ENCODE measurements around the gene AMBP.

DNA sequence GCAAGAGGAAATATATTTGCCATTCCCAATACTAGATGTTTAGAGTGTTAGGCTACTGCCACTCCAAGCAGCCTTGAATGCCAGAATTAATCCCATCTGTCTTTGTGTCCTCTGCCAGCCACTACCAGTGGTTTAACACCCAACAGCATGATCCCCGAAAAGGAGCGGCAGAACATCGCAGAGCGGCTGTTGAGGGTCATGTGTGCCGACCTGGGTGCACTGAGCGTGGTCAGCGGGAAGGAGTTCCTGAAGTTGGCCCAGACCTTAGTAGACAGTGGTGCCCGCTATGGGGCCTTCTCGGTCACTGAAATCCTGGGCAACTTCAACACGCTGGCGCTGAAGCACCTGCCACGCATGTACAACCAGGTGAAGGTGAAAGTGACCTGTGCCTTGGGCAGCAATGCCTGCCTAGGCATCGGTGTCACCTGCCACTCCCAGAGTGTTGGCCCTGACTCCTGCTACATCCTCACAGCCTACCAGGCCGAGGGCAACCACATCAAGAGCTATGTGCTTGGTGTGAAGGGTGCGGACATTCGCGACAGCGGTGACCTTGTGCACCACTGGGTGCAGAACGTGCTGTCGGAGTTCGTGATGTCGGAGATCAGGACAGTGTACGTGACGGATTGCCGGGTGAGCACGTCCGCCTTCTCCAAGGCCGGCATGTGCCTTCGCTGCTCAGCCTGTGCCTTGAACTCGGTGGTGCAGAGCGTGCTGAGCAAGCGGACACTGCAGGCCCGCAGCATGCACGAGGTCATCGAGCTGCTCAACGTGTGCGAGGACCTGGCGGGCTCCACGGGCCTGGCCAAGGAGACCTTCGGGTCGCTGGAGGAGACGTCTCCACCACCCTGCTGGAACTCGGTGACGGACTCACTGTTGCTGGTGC lies 29.3 kb downstream of the AMBP start:
- no peak for TF ChIP-seq EZH2 (IDR thresholded peaks at IDR 0.05; ENCODE audit: low read length, unreplicated experiment)
- TF ChIP-seq, protein P1, sequence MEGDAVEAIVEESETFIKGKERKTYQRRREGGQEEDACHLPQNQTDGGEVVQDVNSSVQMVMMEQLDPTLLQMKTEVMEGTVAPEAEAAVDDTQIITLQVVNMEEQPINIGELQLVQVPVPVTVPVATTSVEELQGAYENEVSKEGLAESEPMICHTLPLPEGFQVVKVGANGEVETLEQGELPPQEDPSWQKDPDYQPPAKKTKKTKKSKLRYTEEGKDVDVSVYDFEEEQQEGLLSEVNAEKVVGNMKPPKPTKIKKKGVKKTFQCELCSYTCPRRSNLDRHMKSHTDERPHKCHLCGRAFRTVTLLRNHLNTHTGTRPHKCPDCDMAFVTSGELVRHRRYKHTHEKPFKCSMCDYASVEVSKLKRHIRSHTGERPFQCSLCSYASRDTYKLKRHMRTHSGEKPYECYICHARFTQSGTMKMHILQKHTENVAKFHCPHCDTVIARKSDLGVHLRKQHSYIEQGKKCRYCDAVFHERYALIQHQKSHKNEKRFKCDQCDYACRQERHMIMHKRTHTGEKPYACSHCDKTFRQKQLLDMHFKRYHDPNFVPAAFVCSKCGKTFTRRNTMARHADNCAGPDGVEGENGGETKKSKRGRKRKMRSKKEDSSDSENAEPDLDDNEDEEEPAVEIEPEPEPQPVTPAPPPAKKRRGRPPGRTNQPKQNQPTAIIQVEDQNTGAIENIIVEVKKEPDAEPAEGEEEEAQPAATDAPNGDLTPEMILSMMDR (conservative IDR thresholded peaks at IDR 0.05; ENCODE audit: low read depth, low read length) = no peak

Data from PC-3 (cell line).